ENCODE data around the gene TMEM141.

Gene TMEM141

DNA sequence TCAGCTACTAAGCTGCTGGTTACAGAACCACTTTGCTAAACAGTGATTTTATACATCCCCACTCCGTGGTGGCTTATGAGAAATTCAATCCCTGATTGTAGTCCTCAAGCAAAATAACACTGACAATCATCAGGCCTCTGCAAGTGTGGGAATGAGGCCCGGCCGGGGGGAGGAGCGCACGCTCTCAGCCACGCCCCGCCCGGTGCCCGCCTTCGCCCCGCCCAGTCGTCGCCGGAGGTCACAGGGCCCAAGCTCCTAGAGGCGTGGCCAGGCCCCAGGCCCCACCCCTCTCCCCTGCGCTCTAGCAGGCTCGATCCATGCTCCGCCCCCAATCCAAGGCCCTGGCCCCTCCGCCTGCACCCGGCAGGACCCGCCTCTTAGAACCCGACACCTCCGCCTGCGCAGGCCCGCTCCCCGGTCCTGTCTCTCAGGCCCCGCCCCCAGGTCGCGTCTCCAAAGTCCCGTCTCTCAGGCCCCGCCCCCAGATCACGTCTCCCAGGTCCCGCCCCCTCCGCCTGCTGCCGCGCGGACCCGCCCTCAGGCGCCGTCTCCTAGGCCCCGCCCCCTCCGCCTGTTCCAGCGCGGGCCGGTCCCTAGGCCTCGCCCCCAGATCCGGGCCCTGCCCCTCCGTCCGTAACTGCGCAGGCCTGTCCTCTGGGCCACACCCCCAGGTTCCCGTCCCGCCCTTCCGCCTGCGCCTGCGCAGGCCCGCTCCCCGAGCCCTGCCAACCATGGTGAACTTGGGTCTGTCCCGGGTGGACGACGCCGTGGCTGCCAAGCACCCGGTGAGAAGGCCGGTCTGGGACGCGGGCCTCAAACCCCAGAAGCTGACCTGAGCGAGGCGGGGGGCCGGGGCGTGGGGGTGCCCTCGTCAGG, at the start of gene TMEM141:
TMEM141 (plus strand) TSS at position 705 of the 876 bp plus-strand sequence; CDS start at position 732, 27 bp downstream.
- peak; percentile 93 for DNase-seq (ENCODE audit: low spot score)

DNA sequence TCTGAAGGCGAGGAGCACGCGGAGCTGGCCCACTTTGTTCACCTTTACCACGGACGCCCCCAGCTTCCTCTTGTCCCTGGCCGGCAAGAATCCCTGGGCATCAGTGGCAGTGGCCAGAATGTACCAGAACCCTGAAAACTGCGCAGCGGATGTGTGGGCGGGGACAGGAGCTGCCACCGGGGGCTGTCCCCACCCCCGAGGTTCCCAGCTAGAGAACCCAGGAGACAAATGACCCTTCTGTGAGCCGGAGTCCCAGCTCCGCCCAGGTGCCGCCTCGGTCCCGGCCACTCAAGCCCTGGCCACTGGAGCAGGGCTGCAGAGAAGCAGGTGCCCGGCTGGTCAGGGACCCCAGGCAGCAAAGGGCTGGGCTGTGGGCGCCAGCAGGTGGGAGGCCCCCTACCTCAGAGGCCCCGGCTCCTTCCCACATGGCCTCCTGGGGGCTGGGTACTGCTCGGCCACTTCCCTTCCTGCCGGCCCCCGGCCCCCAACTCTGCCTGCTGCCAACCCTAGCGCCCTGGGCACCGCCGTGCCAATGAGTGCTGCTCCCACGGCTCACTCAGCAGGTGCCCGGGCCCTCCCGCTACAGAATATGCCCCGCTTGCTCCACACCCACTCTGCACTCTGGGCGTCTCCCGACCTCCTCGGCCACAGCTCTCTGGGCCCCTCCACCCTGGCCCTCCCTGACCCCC, 49.1 kb upstream of the TMEM141 start:
- DNase-seq (ENCODE audit: low spot score), result no peak

DNA sequence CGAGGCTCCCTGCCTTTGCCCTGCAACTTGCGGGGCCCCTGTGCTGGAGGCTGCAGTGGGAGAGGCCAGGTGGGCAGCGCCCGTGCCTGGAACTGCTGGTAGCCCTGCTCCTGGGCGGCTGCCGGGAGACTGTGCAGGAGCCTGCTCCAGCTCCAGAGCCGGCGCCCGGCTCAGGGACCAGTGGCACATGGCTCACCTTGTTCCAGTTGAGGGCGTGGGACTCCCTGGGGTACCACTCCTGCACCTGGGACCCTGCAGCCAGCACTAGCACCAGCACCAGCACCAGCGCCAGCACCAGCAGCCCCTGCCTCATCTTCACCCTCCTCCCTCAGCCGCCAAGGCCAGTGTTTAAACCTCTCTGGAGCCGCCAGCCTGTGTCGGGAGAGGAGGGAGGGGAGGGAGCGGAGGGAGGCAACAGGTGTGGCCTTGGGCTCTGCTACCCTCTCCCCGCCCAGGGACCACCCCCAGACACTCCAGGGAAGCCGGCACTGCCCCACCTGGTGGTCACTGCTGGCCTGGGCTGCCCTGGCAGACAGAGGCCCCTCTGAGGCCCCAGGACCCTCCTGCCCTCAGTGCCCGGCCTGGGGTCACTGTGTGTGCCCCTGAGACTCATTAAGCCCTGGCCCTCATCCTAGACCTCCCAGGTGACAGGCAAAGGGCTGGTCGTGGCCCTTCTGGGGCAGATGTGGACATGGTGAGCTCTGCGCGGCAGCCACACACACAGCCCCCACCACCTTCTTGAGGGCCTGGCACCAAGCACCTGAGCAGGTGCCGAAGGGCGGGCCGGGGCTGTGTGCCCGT, 48.4 kb upstream of the TMEM141 start, which contains the start of gene LCN10:
LCN10 (minus strand) TSS at position 350 of the 801 bp plus-strand sequence; CDS start at position 313, 37 bp downstream.
- DNase-seq (ENCODE audit: low spot score), result peak; percentile 92

DNA sequence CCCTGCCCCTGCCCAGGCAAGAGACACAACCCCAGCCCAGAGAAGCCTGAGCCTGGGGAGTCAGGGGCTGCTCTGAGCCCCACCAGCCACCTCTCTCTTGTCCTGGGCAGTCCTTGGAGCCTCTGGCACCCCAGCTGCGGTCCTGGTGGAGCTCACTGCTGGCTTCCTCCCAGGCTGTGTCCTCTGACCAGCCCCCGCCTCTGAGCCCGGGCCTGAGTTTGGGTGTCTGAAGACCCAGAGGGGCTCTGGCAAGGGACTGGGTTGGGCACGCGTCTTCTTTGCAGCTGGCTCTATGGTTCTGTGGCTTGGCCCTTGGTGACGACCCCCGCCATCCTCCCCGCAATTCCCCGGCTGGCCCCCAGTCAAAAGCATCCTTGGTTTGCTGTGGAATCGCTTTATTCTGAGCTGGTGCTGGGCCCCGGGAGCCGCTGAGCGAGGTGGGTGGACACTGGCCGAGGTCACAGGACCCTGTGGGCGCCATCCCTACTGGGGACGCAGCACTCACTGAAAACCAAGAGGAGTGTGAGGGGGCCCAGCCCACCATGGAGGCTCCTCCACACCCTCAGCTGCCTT, 47.4 kb upstream of the TMEM141 start:
- no peak for DNase-seq (ENCODE audit: low spot score)

DNA sequence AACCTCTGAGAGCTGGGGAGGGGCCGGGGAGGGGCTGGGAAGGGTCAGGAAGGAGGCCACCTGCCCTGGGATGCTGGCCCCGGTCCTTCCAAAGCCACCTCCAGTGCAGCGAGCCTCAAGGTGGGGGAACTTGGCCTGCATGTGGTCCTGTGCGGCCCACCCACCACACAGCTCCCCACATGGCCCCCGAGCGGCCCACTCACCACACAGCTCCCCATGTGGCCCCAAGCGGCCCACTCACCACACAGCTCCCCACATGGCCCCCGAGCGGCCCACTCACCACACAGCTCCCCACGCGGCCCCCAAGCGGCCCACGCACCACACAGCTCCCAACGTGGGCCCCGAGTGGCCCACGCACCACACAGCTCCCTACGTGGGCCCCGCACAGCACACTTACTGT, 46.4 kb upstream of the TMEM141 start:
- DNase-seq (ENCODE audit: low spot score), result no peak

DNA sequence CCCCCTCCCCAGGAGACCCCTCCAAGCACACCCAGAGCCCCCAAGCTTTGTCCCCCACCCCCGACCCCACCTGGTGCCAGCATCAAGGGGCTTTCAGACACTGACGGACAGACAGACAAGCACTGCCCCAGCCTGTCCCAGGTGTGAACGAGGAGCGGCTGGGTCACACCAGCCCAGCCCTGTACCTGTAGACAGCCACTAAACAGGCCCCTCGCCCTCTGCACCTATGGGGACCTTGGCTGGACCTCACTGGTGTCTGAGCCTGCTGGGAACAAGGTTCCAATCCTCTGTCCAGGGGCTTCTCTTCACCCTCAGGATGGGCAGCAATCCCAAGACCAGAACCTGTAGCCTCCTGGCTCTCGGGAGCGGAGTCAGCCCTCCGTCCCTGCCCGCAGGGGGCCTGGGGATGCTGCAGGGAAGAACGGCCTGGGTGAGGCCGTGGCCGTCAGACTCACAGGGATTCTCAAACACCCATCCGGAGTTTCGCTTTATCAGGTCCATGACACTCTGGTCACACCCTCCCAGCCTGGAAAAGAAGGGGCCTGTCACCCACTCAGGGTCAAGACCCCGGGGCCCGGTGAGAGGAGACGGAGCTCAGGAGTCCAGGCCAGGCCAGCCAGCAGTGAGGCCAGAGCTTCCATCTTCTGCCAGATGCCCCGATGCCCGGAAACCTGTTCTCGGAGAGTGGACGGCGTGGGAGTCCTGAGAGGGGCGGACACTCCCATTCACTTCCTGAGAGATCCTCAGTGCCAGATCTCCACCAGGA, 45.6 kb upstream of the TMEM141 start:
- no peak for DNase-seq (ENCODE audit: low spot score)

DNA sequence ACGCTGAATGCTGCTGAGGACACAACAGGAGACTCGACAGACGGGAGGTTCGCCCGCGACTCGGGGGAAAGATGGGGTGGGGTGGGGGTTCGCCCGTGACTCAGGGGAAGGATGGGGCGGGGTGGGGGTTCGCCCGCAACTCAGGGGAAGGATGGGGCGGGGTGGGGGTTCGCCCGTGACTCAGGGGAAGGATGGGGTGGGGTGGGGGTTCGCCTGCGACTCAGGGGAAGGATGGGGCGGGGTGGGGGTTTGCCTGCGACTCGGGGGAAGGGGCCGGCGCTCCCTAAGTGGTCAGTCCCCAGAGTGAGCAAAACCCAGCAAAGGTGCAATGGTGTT, 45.0 kb upstream of the TMEM141 start:
- no peak for DNase-seq (ENCODE audit: low spot score)

DNA sequence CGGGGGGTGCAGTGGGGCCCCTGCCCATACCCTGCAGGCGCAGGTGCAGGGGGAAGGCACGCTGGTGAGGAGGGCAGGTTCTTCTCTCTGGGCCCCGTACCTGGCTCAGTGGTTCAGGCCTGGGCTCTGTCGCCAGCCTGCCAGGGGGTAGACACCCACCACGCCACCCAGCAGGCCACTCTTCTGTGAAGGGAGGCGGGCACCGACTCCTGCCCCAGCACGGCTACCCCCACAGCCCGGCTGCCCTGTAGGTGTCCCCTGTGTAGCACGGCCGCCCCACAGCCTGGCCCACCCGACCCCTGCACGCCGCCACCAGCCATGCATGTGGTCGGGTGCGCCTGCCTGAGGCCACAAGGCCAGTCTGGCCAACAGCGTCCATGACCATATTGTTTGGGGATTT, 44.5 kb upstream of the TMEM141 start:
- DNase-seq (ENCODE audit: low spot score), result no peak

DNA sequence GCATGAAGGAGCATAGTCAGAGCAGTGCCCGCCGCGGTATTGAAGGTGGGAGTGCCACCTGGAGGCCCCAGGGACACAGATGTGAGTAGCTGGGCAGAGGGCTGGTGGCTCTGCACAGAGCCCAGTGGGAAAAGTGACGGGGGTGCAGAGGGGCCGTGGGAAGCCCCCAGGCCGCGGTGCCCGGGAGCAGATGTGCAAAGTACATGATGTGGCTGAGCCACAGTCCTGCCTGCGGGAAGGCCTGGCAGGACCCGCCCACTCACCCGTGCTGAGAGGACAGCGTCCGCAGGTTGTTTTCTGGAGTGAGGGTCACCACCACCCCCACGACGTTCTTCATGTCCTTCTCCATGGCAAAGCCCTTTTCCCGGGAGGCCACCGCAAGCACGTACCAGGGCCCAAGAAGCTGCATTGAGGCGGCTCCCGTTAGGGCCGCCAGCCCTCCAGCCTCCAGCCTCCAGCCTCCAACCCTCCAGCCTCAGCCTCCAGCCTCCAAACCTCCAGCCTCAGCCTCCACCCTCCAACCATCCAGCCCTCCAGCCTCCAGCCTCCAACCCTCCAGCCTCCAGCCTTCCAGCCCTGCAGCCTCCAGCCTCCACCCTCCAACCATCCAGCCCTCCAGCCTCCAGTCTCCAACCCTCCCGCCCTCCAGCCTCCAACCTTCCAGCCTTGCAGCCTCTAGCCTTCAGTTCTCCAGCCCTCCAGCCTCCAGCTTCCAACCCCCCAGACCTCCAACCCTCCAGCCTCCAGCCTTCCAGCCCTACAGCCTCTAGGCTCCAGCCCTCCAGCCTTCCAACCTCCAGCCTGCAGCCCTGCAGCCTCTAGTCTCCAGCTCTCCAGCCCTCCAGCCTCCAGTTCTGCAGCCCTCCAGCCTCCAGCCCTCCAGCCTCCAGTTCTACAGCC, 43.7 kb upstream of the TMEM141 start:
- DNase-seq (ENCODE audit: low spot score), result no peak

DNA sequence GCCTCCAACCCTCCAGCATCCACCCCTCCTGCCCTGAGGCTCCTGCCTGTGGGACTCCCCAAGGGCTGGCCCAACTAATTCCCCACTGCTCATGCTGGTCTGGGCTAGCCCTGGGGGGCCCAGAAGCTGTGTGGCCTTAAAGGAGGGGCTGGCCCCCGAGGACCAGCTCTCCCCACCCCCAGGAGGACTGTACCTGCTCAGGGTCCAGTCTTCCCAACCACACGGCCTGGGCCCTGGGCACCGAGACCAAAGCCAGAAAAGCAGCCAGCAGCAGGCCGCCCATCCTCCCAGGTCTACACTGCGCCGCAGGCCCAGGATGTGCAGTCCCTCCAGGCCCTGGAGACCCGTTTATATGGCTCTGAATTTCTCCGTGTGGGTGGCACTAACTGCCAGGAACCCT, 42.9 kb upstream of the TMEM141 start, which contains the start of gene LCN6:
LCN6 (minus strand) TSS at position 325 of the 400 bp plus-strand sequence; CDS start at position 283, 42 bp downstream.
- no peak for DNase-seq (ENCODE audit: low spot score)

DNA sequence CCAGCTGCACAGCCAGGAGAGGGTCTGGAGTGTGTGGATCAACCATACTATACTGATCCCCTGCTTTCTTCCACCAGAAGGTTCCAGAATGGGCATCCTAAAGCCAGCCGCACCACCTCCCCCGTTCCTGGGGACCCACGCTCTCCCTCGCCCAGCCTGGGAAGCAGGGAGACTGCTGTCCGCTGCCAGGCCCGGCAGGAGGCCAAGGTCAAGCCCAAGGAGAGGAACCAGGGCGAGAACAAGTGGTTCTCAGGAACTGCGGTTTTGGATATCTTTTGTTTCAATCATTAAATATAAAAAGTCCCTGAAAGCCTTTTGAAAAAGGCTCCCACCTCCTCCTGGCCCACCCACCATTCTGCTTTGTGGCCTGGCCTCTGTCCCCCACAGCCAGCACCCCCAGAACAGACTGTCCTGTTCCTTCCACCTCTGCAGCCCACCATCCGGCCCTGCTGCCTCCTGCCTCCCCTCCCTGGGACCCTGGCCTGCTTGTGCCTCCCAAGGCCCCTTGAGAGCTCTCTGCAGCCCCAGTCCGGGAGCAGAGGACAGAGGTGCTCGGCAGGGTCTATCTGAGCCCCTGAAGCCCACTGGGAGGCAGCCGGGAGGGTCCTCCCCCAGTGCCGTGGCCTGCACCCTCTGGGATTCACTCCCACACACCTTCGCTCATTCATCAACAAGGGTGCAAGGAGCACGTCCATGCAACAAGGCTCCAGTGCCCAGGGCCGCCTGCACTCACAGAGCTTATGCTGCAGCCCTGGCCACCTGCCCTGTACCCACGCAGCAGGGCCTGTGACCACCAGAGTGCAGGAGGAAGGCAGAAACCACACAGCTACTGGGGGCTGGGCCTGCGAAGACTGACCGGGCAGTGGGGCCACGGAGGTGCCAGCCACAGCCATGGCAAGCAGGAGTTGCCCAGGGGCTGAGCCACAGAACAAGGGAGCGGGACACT, 42.2 kb upstream of the TMEM141 start:
- DNase-seq (ENCODE audit: low spot score), result no peak

DNA sequence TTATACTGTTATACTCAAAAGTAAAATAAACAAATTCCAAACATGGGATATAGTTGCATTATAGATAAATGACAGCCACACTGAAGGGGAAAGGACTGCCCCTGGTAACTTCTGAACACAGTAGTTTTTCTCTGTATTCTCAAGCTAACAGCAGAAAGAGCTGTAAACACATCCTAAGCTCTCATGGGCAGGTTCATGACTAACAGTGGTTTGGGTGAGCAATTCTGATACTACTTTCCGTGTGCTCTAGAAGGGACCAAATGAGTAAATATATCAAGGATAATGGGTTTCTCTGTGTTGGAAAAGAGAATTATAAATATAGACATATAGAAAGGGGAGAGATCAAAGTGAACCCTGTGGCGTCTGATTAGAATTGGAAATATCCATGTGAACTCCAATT, 40.6 kb upstream of the TMEM141 start:
- DNase-seq (ENCODE audit: low spot score), result no peak

DNA sequence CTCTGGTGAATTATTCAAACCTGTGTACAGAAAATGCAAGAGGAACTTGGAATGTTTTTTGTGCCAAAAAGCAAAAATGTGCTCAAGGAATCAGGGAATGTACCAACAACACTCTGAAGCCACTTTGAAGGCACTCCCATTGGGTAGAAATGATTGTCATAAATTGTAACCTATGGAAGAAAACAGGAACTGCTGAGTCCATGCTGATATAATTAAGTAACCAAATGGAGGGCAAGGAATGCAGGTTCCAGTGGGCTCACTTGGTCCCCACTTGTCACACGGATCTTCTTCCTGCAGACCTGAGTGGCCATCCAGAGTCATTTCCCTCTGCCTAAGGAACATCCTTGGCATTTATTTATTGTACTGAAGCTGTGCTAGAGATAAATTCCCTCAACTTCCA, 39.9 kb upstream of the TMEM141 start:
- DNase-seq (ENCODE audit: low spot score), result no peak

DNA sequence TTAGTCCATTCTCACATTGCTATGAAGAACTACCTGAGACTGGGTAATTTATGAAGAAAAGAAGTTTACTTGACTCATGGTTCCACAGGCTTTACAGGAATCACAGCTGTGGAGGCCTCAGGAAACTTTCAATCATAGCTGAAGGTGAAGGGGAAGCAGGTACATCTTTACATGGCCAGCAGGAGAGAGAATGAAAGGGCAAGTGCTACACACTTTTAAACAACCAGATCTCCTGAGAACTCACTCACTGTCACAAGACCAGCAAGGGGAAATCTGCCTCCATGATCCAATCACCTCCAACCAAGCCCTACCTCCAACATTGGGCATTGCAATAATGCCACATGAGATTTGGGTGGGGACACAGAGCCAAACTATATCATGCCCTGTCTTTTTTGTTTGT, 39.3 kb upstream of the TMEM141 start:
- DNase-seq (ENCODE audit: low spot score), result no peak

DNA sequence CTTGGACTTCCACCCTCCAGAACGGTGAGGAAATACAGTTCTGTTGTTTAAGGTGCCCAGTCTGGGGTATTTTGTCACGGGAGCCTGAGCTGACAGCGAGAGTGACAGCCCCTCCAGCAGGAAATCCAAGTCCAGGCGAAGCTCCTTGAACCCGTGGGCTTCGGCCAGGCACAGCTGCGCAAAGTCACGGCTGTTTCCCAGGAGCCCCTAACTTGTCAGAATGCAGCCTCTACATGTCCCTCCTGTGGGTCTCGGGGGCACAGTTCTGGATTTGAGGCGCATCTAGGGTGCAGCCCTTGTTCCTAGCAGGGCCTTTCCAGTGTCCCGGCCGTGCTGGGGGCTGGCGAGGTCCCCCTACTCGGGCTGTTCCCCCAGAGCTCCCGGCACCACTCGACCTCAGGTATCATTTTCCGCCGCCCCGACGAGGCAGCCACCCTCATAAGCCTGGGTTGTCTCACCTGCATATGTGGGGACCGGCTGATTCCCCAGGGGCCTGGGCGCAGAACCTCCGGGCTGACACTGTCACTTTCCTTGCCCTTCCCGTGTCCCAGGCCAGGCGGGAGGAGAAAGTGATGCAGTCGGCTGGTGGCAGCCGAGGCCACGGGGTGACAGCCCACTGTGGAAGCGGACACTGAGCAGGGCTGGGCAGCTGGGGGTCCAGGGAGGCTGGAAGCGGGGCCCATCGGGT, 37.6 kb upstream of the TMEM141 start:
- DNase-seq (ENCODE audit: low spot score), result no peak

DNA sequence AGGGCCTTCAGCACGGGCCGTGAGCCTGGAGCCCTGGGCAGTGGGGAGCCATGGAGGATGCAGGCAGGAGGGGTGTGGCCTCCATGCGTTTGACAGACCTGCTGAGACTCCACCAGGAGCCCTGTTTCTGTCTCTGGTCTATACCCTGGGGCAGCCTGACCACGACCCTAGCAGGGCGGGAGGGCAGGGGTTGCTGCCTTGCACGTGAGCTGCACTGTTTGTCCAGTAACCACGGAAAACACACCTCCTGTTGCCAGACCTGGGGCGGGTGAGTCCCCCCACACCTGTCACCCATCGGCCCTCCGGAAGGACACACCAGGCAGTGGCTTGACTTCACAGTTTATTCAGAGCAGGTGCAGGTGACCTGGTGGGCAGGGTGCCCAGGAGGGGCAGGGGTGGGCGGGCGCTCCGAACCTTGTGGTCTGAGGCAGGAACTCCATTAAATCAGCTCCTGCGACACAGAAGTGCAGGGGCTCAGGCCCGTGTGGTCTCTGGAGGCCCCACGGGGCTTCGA, 37.0 kb upstream of the TMEM141 start:
- DNase-seq (ENCODE audit: low spot score), result no peak

DNA sequence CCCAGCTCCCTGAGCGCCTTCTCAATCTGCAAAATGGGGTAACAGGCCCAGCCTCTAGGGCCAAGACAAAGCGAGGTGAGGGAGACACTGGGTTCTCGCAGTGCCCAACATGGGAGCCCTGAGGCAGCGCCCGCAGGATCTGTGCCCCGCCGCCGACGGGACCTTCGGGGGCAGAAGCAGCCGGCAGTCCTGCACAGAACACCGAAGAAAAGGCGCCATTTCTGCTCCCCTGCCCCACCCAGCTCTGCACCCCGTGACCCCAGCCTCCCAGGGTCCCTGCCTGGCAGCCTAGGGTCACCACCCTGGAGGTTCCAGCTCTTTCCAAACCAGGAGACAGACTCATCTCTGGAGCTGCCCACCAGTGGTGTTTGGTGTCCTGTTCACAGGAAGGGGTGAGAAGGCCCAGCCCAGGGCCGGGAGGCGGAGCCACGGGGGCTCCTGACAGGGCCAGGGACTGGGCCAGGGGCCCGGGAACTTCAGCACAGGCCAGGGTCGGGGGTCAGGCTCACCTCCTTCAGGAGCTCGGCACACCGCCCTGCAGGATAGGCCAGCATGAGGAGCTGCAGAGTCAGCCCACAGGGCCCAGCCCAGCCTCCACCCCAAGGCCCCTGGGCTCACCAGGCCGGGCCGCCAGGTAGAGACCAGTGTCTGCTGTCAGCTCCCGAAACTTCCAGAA, 36.4 kb upstream of the TMEM141 start:
- peak; percentile 69 for DNase-seq (ENCODE audit: low spot score)
